Activated T-helper 17 cell treated with anti-CD3 and anti-CD28 coated beads, Interleukin-2, amount 50 U/mL, for 72 hours (primary cell): ENCODE results near the gene SNTG2. TPM values are rescaled to one million over a fixed set of nuclear protein-coding genes. Genes with fewer than 3 reads are reported as not detected.

ENCODE experiments used
- ATAC-seq: fragments of 150-1000 bp; cut with Tn5 transposase; replicated peaks from 2 replicates; pipeline ENCODE4 v1.10.0; 2021; ENCODE audit warnings: mild to moderate bottlenecking, moderate library complexity
- H3K27ac Mint-ChIP-seq: one replicate; pipeline ENCODE4 v1.8.0; 2022; ENCODE audit warnings: mixed read lengths
- H3K27me3 Mint-ChIP-seq: one replicate; pipeline ENCODE4 v1.8.0; 2022; ENCODE audit warnings: mixed read lengths
- H3K36me3 Mint-ChIP-seq: one replicate; pipeline ENCODE4 v1.8.0; 2022; ENCODE audit warnings: low read depth, mild to moderate bottlenecking, mixed read lengths
- H3K4me1 Mint-ChIP-seq: one replicate; pipeline ENCODE4 v1.8.0; 2022; ENCODE audit warnings: mixed read lengths
- H3K4me3 Mint-ChIP-seq: one replicate; pipeline ENCODE4 v1.8.0; 2022; ENCODE audit warnings: mild to moderate bottlenecking, mixed read lengths
- H3K9me3 Mint-ChIP-seq: one replicate; pipeline ENCODE4 v1.8.0; 2022; ENCODE audit warnings: mixed read lengths
- total RNA-seq, 2 donors: library from RNA; stranded (reverse); gene quantifications; one replicate each; pipeline ENCODE4 v1.2.3, GENCODE V29; 2022

The SNTG2 gene
- total RNA-seq, 2 donors from 2014 or later, result 0.17 to 0.50 TPM

GRCh38 chr2:1236606-1237005, 286.0 kb downstream of the SNTG2 start:
- Mint-ChIP-seq H3K27ac (no peak overlapping the region), H3K27me3 (no peaks in the 10 kb centered on the region), H3K4me3 (no peak overlapping the region), H3K4me1 (no peaks in the 10 kb centered on the region), H3K9me3 (no peaks in the 10 kb centered on the region), H3K36me3 (no peaks in the 10 kb centered on the region)
- no peak for ATAC-seq

GRCh38 chr2:1237783-1238182, 287.1 kb downstream of the SNTG2 start:
- no peaks in the 10 kb centered on the region for H3K36me3 Mint-ChIP-seq
- no peak for ATAC-seq

DNA sequence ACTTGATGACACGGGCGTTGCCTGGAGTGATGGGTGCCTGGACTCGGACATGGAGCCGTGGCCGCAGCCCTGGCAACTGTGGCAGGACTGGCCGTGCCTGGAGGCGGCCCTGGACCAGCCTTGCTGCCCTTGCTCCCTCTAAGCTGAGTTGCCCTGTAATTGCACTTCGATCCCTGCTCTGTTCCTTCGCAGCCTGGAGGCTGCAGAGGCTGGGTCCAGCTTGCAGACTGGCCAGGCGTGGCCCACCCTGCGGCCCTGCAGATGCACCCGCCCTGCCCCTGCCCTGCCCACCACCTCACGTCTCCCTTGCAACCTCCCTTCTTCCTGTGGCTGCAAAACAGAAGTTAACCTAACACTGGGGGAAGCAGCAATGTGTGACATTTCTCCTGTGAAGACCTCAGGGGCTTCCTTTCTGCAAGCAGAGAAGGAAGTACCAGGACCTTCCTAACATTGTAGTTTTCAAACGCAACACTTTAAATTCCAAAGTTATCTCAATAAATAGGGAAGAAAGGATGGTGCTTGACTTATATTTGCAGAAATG, 288.0 kb downstream of the SNTG2 start:
- no peaks in the 10 kb centered on the region for H3K4me1 Mint-ChIP-seq
- H3K27ac Mint-ChIP-seq, result no peak overlapping the region

More at GRCh38 chr2:1237783-1238182, 287.1 kb downstream of the SNTG2 start:
- no peaks in the 10 kb centered on the region for H3K9me3 Mint-ChIP-seq
- H3K27me3 Mint-ChIP-seq, result no peaks in the 10 kb centered on the region
- H3K4me3 Mint-ChIP-seq, result no peak overlapping the region
- H3K4me1 Mint-ChIP-seq, result no peaks in the 10 kb centered on the region
- H3K27ac Mint-ChIP-seq, result no peak overlapping the region

GRCh38 chr2:1245193-1245592, 294.5 kb downstream of the SNTG2 start:
- peaks cover 2% of the 10 kb centered on the region for H3K4me1 Mint-ChIP-seq
- H3K27me3 Mint-ChIP-seq, result peaks cover 7% of the 10 kb centered on the region
- H3K4me3 Mint-ChIP-seq, result no peak overlapping the region
- H3K36me3 Mint-ChIP-seq, result no peaks in the 10 kb centered on the region
- ATAC-seq, result no peak
- no peaks in the 10 kb centered on the region for H3K9me3 Mint-ChIP-seq
- H3K27ac Mint-ChIP-seq, result no peak overlapping the region

More for the DNA sequence above, 288.0 kb downstream of the SNTG2 start:
- H3K9me3 Mint-ChIP-seq, result no peaks in the 10 kb centered on the region
- H3K36me3 Mint-ChIP-seq, result no peaks in the 10 kb centered on the region
- peaks cover 6% of the 10 kb centered on the region for H3K27me3 Mint-ChIP-seq
- H3K4me3 Mint-ChIP-seq, result no peak overlapping the region
- no peak for ATAC-seq

DNA sequence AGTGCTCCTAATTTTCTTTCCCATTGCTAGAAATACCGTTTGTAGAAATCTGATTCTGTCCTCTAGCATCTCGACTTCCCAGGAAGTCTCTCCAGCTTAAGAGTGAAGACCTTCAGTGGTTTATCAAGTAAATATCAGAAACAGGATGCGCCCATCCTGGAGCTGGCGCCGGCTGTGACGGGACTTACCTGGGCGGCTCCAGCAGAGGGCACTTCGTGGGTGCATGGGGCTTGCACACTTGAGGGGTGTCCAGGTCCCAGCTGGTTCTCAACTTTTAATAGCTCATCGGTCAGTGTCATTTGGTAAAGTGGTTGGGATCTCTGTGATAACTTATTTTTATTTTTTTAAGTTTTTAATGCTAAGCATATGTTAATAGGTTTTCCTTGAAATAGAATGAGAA, 295.6 kb downstream of the SNTG2 start:
- H3K27ac Mint-ChIP-seq, result no peak overlapping the region
- H3K4me3 Mint-ChIP-seq, result no peak overlapping the region
- no peaks in the 10 kb centered on the region for H3K36me3 Mint-ChIP-seq

GRCh38 chr2:1246991-1247390, 296.3 kb downstream of the SNTG2 start:
- no peaks in the 10 kb centered on the region for H3K36me3 Mint-ChIP-seq
- H3K9me3 Mint-ChIP-seq, result no peaks in the 10 kb centered on the region
- no peak overlapping the region for H3K4me3 Mint-ChIP-seq
- H3K27me3 Mint-ChIP-seq, result peaks cover 19% of the 10 kb centered on the region
- peaks cover 12% of the 10 kb centered on the region for H3K4me1 Mint-ChIP-seq
- ATAC-seq, result no peak
- H3K27ac Mint-ChIP-seq, result no peak overlapping the region

More for the DNA sequence above, 295.6 kb downstream of the SNTG2 start:
- no peaks in the 10 kb centered on the region for H3K9me3 Mint-ChIP-seq
- peaks cover 14% of the 10 kb centered on the region for H3K27me3 Mint-ChIP-seq
- peaks cover 8% of the 10 kb centered on the region for H3K4me1 Mint-ChIP-seq
- ATAC-seq, result no peak

DNA sequence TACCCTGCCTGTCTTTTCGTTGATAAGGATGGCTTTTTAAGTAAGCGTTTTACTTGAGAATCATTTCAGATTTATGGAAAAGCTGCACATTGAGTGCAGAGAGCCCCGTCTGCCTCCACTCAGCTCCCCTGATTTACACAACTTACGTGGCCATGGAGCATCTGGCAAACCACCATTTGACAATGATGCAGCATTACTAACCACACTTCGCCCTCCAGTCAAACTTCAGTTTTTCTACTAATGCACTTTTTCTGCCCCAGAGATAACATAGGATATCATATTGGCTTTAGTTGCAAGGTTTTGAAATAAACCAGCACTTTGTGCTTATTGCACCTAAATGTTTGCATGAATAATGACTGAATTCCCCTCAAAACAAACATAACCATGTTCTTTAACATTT, 297.5 kb downstream of the SNTG2 start:
- H3K27ac Mint-ChIP-seq, result no peak overlapping the region
- H3K4me3 Mint-ChIP-seq, result no peak overlapping the region
- no peaks in the 10 kb centered on the region for H3K36me3 Mint-ChIP-seq
- H3K9me3 Mint-ChIP-seq, result no peaks in the 10 kb centered on the region
- peaks cover 17% of the 10 kb centered on the region for H3K27me3 Mint-ChIP-seq
- no peak for ATAC-seq
- H3K4me1 Mint-ChIP-seq, result peaks cover 12% of the 10 kb centered on the region

DNA sequence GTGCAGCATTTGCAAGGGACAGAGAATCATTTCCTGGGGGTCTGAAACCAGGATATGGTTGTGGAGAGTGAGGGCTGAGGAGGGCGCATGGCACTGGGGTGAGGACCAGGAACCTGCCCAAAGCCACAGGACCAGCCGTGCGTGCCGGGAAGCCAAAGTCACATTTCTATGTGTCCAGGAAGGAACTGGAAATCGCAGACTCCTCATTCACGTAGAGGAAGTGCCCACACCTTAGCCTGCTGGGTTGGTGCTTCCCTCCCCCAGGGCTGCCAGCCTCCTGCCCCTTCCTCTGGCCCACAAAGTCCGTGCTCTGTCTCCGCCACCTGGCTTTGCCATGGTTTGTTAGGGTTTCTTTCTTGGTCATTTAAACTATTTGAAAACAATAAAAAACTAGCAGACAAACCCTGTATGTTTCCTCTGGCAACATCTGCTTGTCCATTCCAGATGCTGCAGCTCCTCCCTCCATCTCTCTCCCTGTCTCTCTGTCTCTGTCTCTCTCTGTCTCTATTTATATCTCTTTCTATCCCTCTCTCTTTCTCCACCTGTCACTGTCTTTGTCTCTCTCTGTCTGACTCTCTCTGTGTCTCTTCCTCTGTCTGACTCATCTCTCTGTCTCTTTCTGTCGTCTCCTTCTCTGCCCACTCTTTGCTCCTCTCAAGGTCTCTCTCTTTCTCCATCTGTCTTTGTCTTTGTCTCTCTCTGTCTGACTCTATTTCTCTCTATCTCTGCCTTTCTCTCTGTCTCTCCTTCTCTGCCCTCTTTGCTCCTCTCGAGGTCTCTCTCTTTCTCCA, 299.4 kb downstream of the SNTG2 start:
- Mint-ChIP-seq H3K36me3 (no peaks in the 10 kb centered on the region), H3K4me1 (peaks cover 12% of the 10 kb centered on the region), H3K9me3 (no peaks in the 10 kb centered on the region), H3K27ac (peak overlapping the region; percentile 5), H3K27me3 (peaks cover 13% of the 10 kb centered on the region), H3K4me3 (no peak overlapping the region)
- peak; percentile 65 for ATAC-seq

- Mint-ChIP-seq H3K4me3 (no peak overlapping the region), H3K4me1 (peaks cover 12% of the 10 kb centered on the region), H3K27me3 (peaks cover 13% of the 10 kb centered on the region), H3K27ac (no peak overlapping the region), H3K36me3 (no peaks in the 10 kb centered on the region), H3K9me3 (no peaks in the 10 kb centered on the region)
- no peak for ATAC-seq
Observed at GRCh38 chr2:1251520-1251919, 300.9 kb downstream of the SNTG2 start.

DNA sequence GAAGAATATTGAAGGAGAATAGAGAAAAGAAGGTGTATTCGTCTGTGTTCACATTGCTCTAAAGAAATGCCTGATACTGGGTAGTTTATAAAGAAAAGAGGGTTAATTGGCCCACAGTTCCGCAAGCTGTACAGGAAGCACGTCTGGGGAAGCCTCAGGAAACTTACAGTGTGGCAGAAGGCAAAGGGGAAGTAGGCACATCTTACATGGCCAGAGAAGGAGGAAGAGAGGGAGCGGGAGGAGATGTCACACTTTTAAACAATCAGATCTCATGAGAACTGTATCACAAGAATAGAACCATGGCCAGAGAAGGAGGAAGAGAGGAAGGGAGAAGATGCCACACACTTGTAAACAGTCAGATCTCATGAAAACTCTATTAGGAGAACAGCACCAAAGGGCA, 303.0 kb downstream of the SNTG2 start:
- Mint-ChIP-seq H3K4me3 (no peak overlapping the region), H3K36me3 (no peaks in the 10 kb centered on the region), H3K27ac (no peak overlapping the region), H3K27me3 (peaks cover 13% of the 10 kb centered on the region), H3K4me1 (peaks cover 12% of the 10 kb centered on the region), H3K9me3 (no peaks in the 10 kb centered on the region)
- ATAC-seq, result no peak

DNA sequence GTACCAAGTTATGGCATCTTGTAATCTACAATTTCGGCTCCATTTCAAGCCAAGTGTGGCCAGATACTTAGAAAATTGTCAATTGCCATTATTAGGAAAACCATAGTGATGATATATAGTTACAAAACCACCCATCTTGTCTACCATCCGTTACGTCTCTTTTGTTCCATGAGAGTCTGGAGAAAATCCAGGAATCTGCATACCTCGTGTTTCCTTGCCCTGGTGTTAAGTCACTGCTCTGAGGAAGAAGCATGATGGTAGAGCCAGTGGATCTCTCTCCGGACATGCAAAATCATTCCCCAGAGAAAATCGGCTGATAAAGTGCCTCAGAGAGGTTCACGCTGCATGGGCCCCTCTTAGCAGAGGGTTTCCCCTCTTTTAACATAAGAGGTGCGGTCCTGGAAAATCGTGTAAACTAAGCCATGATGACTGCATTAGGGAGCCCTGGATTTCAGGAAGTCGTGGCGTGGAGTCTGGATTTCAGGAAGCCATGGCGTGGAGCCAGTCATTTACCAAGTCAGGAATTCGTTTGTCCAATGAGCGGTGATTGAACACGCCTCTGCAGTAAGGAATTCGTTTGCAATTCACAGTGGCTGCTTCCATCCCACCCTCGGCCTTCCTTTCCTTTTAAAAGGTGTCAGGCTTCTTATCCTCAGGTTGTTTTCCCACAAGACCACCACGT, 304.2 kb downstream of the SNTG2 start:
- Mint-ChIP-seq H3K4me3 (no peak overlapping the region), H3K27me3 (peaks cover 17% of the 10 kb centered on the region), H3K9me3 (no peaks in the 10 kb centered on the region), H3K27ac (no peak overlapping the region), H3K4me1 (peaks cover 15% of the 10 kb centered on the region), H3K36me3 (no peaks in the 10 kb centered on the region)
- no peak for ATAC-seq

DNA sequence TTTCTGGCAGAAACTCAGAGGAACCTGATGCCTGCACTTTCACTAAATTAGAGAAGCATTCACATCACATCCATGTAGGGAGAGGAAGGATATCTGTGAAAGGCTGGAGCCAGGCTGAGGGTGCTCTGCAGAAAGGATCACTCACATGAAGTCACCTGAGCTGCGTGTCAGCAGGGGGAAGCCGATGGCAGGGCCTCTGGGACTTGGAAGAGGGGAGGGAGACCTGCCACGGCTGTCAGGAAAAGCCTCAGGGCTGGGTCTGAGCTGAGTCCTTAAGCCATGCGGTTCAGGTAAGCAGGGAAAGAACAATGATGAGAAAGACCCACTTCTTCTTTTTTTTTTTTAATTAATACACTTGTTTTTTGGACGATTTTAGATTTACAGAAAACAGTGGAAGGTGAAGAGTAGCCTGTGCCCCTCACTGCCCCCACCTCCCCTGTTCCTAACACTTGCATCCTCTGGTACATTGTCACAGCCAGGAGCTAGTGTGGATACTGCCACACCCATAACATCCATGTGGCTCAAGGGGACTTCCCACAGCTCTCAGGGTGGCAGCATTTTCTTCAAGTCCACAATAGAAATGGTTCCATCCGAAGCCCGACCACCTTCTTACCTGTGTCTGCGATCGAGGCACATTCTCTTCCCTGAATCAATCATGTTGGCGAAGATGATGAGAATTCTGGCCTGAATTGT, 306.1 kb downstream of the SNTG2 start:
- no peaks in the 10 kb centered on the region for H3K36me3 Mint-ChIP-seq

GRCh38 chr2:1257334-1257733, 306.7 kb downstream of the SNTG2 start:
- Mint-ChIP-seq H3K9me3 (no peaks in the 10 kb centered on the region), H3K27ac (no peak overlapping the region), H3K36me3 (no peaks in the 10 kb centered on the region), H3K4me1 (peaks cover 3% of the 10 kb centered on the region), H3K27me3 (peaks cover 4% of the 10 kb centered on the region), H3K4me3 (no peak overlapping the region)
- ATAC-seq, result no peak

More for the DNA sequence above, 306.1 kb downstream of the SNTG2 start:
- peaks cover 4% of the 10 kb centered on the region for H3K27me3 Mint-ChIP-seq
- no peak overlapping the region for H3K4me3 Mint-ChIP-seq
- no peak for ATAC-seq
- peaks cover 3% of the 10 kb centered on the region for H3K4me1 Mint-ChIP-seq
- no peak overlapping the region for H3K27ac Mint-ChIP-seq
- no peaks in the 10 kb centered on the region for H3K9me3 Mint-ChIP-seq

GRCh38 chr2:1259746-1260145, 309.1 kb downstream of the SNTG2 start:
- ATAC-seq, result no peak
- H3K27ac Mint-ChIP-seq, result no peak overlapping the region
- H3K4me1 Mint-ChIP-seq, result peaks cover 3% of the 10 kb centered on the region
- H3K4me3 Mint-ChIP-seq, result no peak overlapping the region
- H3K36me3 Mint-ChIP-seq, result no peaks in the 10 kb centered on the region
- peaks cover 4% of the 10 kb centered on the region for H3K27me3 Mint-ChIP-seq
- H3K9me3 Mint-ChIP-seq, result no peaks in the 10 kb centered on the region
